Loucy (cell line): ENCODE measurements around the gene NAV2.

Source experiments
- CTCF ChIP-seq: fragments of 200-600 bp; sonication (generic); conservative IDR thresholded peaks from 2 replicates; pipeline ENCODE4 v1.5.1; 2014; ENCODE audit warnings: mild to moderate bottlenecking, antibody characterized with exemption, low read length
- EZH2phosphoT487 ChIP-seq: fragments of 200-600 bp; IDR thresholded peaks from 2 replicates; pipeline ENCODE4 v1.6.1; 2018; ENCODE audit warnings: antibody characterized with exemption, mild to moderate bottlenecking, moderate library complexity, borderline replicate concordance

- no peak for TF ChIP-seq CTCF
- no peak for TF ChIP-seq EZH2phosphoT487
Measured at GRCh38 chr11:19848219-19848618, 135.6 kb downstream of the NAV2 start.
